Measurements from ENCODE around the gene CRY2.
A peak's percentile ranks its signal among the peaks of the same experiment; 100 is the strongest.

CRY2 gene

DNA sequence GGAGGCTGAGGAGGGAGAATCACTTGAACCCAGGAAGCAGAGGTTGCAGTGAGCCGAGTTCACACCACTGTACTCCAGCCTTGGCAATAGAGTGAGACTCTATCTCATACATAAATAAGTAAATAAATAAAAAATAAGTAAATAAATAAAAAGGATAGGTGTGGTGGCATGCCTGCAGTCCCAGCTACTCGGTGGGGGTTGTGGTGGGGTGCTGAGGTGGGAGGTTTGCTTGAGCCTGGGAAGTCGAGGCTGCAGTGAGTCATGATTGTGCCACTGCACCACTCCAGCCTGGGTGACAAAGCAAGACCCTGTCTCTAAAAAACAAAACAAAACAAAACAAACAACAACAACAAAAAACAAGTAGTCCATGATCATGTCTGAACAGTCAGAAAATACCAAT lies 78.3 kb downstream of the CRY2 start:
- TF ChIP-seq, protein P1, sequence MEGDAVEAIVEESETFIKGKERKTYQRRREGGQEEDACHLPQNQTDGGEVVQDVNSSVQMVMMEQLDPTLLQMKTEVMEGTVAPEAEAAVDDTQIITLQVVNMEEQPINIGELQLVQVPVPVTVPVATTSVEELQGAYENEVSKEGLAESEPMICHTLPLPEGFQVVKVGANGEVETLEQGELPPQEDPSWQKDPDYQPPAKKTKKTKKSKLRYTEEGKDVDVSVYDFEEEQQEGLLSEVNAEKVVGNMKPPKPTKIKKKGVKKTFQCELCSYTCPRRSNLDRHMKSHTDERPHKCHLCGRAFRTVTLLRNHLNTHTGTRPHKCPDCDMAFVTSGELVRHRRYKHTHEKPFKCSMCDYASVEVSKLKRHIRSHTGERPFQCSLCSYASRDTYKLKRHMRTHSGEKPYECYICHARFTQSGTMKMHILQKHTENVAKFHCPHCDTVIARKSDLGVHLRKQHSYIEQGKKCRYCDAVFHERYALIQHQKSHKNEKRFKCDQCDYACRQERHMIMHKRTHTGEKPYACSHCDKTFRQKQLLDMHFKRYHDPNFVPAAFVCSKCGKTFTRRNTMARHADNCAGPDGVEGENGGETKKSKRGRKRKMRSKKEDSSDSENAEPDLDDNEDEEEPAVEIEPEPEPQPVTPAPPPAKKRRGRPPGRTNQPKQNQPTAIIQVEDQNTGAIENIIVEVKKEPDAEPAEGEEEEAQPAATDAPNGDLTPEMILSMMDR (conservative IDR thresholded peaks at IDR 0.05) = no peak
- no peak overlapping the region for H3K27ac ChIP-seq

DNA sequence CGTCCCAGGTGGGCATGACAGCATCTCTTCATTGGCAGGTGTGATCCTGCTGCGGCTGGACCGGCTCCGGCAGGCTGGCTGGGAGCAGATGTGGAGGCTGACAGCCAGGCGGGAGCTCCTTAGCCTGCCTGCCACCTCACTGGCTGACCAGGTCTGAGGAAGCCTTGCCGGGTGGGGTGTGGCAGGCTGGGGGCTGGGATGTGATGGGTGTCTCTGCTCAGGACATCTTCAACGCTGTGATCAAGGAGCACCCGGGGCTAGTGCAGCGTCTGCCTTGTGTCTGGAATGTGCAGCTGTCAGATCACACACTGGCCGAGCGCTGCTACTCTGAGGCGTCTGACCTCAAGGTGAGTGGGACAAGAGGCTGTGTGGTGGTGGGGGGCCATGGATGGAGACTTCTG lies 78.7 kb downstream of the CRY2 start:
- TF ChIP-seq, protein P1 (conservative IDR thresholded peaks at IDR 0.05) = no peak

DNA sequence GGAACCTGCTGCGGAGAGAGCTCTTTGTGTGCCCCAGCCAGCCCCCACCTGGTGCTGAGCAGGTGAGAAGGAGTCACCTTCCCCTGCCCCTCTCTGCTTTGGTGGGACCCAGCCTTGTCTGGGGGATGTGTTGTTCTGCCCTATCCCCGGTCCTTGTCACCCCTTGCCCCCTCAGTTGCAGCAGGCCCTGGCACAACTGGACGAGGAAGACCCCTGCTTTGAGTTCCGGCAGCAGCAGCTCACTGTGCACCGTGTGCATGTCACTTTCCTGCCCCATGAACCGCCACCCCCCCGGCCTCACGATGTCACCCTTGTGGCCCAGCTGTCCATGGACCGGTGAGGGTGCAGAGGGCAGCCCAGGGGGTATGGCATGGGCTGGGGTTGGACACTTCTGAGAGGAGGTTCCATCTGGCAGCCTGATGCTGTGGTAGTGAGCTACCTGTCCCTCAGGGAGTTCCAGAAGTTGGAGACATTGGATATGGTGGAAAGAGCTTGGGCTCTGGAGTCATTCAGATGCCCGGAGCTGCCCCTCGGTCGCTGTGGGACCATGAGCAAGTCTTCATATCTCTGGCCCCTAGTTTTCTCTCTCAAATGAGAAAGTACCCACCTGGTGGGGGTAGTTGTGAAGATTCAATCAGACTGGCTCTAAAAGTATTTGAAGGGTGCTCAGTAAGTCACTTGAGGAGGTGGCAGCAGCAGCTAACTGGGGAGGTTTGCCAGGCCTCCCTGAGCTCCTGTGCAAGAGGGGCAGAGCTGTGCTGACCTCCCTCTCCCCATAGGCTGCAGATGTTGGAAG lies 79.5 kb downstream of the CRY2 start:
- TF ChIP-seq, protein P1 (conservative IDR thresholded peaks at IDR 0.05) = no peak
- H3K27ac ChIP-seq = no peak overlapping the region

More for the DNA sequence above, 78.7 kb downstream of the CRY2 start:
- no peak overlapping the region for H3K27ac ChIP-seq

DNA sequence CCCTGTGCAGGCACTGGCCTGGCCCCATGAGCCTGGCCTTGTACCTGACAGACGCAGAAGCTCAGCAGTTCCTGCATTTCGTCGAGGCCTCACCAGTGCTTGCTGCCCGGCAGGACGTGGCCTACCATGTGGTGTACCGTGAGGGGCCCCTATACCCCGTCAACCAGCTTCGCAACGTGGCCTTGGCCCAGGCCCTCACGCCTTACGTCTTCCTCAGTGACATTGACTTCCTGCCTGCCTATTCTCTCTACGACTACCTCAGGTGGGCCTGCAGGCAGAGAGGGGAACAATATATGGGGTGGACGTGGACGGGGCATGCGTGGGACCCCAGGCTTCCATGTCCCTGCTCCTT lies 80.0 kb downstream of the CRY2 start:
- H3K27ac ChIP-seq = no peak overlapping the region
- TF ChIP-seq, protein P1 (conservative IDR thresholded peaks at IDR 0.05) = no peak

DNA sequence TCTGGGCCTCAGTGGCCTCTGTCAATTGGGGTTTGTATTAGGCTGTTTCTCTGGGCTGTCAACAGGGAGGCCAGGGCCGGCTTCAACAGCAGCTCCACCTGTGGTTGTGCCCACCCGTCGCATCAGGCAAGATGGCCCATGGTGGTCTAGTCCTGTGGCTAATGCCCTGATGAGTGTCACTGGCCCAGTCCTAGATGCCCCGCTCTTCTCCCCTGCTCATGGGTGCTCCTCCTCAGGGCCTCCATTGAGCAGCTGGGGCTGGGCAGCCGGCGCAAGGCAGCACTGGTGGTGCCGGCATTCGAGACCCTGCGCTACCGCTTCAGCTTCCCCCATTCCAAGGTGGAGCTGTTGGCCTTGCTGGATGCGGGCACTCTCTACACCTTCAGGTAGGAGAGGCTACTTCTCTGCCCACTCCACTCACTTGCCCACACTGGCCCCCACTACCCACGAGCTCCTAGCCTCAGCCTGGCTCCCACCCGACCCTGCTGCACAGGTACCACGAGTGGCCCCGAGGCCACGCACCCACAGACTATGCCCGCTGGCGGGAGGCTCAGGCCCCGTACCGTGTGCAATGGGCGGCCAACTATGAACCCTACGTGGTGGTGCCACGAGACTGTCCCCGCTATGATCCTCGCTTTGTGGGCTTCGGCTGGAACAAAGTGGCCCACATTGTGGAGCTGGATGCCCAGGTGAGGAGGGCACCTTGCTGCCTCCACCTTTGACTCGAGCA lies 80.6 kb downstream of the CRY2 start:
- no peak overlapping the region for H3K27ac ChIP-seq
- TF ChIP-seq, protein P1 (conservative IDR thresholded peaks at IDR 0.05) = no peak

DNA sequence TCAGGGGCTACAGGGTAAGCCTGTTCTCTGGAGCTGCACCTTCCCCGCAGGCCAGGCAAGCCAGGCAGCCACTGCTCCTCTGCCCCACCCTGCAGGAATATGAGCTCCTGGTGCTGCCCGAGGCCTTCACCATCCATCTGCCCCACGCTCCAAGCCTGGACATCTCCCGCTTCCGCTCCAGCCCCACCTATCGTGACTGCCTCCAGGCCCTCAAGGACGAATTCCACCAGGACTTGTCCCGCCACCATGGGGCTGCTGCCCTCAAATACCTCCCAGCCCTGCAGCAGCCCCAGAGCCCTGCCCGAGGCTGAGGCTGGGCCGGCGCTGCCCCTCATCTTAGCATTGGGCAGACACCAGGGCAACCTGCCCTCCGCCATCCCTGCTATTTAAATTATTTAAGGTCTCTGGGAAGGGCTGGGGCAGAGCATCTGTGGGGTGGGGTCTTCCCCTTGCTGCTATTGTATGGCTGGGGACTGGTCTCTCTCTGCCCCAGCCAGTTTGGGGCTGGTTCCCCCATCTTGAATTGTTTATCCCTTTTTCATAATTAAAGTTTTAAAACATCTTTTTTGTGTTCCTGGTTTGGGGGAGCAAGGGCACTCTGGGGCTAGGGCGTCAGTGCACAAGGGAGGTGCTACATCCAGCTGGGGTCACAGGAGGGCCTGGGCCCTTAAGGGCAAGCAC lies 81.4 kb downstream of the CRY2 start:
- TF ChIP-seq, protein P1 (conservative IDR thresholded peaks at IDR 0.05) = no peak
- no peak overlapping the region for H3K27ac ChIP-seq

DNA sequence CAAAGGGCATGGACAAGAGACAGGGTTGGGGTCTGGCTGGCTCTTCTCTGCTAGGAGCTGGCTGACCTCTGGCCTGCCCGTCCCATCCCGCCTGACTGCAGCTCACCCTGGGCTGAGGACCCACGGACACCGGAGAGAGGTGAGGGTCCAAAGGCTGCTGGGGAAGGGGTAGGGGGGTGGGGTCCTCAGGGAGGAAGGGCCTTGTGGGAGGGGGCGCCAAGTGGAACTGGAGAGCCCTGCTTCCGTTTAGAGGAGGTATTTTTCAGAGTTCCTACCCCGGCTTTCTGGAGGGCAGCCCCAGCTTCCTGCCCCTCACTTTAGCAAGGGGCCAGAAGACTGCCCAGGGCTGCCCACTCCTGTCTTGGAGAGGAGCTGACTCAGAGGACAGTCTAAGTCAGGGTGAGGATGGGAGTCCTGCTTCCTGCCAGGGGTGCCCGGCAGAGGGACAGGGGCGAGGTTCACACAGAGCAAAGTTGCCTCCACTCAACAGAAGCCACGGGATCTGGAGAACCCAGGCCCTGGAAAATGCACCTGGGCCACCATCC lies 82.3 kb downstream of the CRY2 start:
- TF ChIP-seq, protein P1 (conservative IDR thresholded peaks at IDR 0.05) = no peak
- peak overlapping the region; percentile 24 for H3K27ac ChIP-seq
